HUES6 (cell line): Measurements from ENCODE around the gene DDX20.

Experiments
- H3K27ac ChIP-seq: 2 replicates; pipeline ENCODE4 v1.7.0; 2013; ENCODE audit warnings: low read depth, mild to moderate bottlenecking, low read length, inconsistent platforms
- H3K27me3 ChIP-seq: 2 replicates; pipeline ENCODE4 v1.6.1; 2013; ENCODE audit warnings: low read length; ENCODE audit not compliant: control insufficient read depth, insufficient read depth
- H3K36me3 ChIP-seq: 2 replicates; pipeline ENCODE4 v1.6.1; 2013; ENCODE audit warnings: low read length; ENCODE audit not compliant: control insufficient read depth, insufficient read depth
- H3K4me1 ChIP-seq: 2 replicates; pipeline ENCODE4 v1.6.1; 2013; ENCODE audit warnings: low read length; ENCODE audit not compliant: control insufficient read depth, insufficient read depth
- H3K4me3 ChIP-seq: 2 replicates; pipeline ENCODE4 v1.5.1; 2013; ENCODE audit warnings: low read depth, low read length
- H3K9ac ChIP-seq: one replicate; pipeline ENCODE4 v1.6.1; 2013; ENCODE audit warnings: mild to moderate bottlenecking, low read length
- H3K9me3 ChIP-seq: 2 replicates; pipeline ENCODE4 v1.6.1; 2013; ENCODE audit warnings: low read depth, low read length; ENCODE audit not compliant: control insufficient read depth, insufficient read depth

The DDX20 gene

GRCh38 chr1:111723091-111723806 is 32.5 kb upstream of the DDX20 start:
- Histone ChIP-seq H3K9ac (no peak overlapping the region), H3K36me3 (peaks cover 5% of the 10 kb centered on the region; the same call in 1 of the 2 replicates), H3K4me3 (no peak overlapping the region), H3K9me3 (no peaks in the 10 kb centered on the region), H3K27ac (no peak overlapping the region), H3K4me1 (peaks cover 36% of the 10 kb centered on the region), H3K27me3 (no peaks in the 10 kb centered on the region)

DNA sequence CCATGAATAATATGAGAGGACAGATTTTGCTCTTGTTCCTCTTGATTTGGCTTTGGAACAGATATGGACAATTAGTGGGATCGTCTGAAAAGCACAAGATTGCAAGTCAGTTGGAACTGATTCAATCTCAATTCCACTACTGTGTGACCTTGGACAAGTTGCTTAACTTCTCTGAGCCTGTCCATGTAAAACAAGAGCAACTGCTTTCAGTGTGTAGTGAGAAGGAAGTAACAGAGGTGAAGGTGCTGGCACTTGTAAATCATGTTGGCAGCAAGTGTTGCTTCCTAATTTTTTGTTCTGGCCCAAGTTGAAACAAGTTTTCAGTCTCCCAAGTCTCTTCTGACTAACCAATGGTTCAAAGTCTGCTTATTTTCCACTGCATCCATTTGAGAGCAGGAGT is 31.8 kb upstream of the DDX20 start:
- no peak overlapping the region for H3K27ac ChIP-seq
- H3K9me3 ChIP-seq: no peaks in the 10 kb centered on the region
- H3K9ac ChIP-seq: no peak overlapping the region
- peaks cover 36% of the 10 kb centered on the region for H3K4me1 ChIP-seq
- no peak overlapping the region for H3K4me3 ChIP-seq
- no peaks in the 10 kb centered on the region for H3K27me3 ChIP-seq
- peaks cover 5% of the 10 kb centered on the region; the same call in 1 of the 2 replicates for H3K36me3 ChIP-seq

GRCh38 chr1:111725192-111725591 is 30.5 kb upstream of the DDX20 start:
- no peak overlapping the region for H3K9ac ChIP-seq
- H3K4me1 ChIP-seq: peaks cover 35% of the 10 kb centered on the region
- no peak overlapping the region for H3K27ac ChIP-seq
- no peaks in the 10 kb centered on the region for H3K27me3 ChIP-seq
- no peaks in the 10 kb centered on the region for H3K9me3 ChIP-seq
- H3K36me3 ChIP-seq: peaks cover 5% of the 10 kb centered on the region; the same call in 1 of the 2 replicates
- no peak overlapping the region for H3K4me3 ChIP-seq

DNA sequence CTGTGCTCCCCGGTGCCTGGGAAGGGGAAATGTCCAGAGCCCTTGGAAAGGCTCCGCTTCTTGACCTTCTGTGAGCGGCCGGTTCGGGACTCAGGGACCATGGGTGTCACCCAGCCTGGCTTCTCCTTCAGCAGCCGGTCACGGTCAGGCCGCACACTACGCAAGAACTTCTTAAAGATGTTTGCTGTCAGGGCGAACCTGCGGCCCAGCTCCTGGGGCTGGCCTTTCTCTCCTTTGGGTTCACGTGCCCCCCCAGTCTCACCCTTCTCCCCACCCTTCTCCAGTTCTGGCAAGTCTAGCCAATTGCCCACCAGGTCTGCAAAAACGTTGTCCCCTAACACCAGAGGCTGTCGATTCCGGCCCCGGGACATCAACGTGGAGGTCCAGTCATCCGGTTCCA is 28.6 kb upstream of the DDX20 start:
- Histone ChIP-seq H3K4me1 (peaks cover 22% of the 10 kb centered on the region), H3K9ac (no peak overlapping the region), H3K4me3 (no peak overlapping the region), H3K27me3 (no peaks in the 10 kb centered on the region), H3K36me3 (peaks cover 5% of the 10 kb centered on the region; the same call in 1 of the 2 replicates), H3K9me3 (no peaks in the 10 kb centered on the region), H3K27ac (no peak overlapping the region)

DNA sequence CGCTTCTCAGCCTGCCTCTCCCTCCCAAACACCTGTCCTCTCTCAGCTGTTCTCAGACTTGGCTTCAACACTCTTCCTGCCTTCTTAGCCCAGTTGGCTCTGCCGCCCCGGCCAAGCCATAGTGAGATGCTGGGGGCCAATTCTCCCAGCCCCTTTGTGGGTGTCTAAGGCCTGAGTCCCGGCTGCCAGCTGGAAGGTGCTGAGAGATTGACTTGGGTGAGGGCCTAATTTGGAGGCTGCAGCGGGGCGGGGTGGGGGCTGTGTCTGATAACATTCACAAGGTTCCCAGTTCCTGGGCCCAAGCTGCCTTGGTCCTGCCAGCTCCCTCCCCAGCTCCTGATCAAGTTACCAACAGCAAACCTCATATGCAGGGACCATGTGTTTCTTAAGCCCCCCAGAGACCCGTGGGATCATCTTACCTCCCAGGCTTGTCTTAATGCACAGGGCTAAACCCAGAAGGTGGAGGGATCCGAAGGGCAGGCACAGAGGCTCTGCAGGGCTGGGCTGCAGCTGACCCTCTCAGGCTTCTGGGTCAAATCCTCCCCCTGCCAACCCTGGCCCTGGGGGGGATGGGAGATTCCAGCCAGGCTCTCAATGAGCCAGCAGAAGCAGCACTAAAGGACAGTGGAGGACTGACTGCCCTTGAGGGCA is 26.3 kb upstream of the DDX20 start:
- no peak overlapping the region for H3K9ac ChIP-seq
- peaks cover 5% of the 10 kb centered on the region; the same call in 1 of the 2 replicates for H3K36me3 ChIP-seq
- peaks cover 31% of the 10 kb centered on the region for H3K4me1 ChIP-seq
- no peak overlapping the region for H3K27ac ChIP-seq
- no peaks in the 10 kb centered on the region for H3K9me3 ChIP-seq
- H3K27me3 ChIP-seq: no peaks in the 10 kb centered on the region
- no peak overlapping the region for H3K4me3 ChIP-seq

DNA sequence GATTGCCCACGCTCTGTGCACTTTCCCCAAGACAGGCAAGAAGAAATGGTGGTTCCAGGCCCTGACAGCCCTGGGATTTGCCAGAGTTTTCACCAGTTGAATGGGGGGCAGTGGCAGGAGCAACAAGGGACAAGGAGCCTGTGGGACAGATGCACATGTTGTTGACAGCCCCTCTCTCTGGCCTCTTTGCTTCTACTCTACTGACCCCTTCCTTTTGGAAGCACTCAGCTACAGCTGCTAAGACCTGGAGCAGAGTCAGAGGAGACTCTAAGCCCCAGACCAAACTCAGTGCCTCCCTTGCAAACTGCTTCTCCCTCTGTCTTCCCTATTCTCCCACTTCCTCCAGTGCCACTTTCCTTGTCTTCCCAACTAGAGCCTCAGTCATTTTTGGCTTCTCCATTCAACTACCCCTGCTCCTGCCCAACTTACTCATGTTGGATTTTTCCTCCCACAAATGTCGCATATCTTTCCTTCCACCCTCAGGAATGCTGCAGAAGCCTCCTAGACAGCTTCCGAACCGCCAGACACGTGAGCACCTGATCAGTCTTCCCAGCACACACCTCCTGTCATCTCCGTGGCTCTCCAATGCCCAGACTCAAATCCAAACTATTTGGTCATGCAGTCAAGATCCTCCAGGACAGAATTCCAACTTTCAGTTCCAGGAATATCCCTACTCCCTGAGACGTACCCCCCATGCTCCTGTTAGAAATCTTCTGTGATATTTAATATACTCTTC is 25.6 kb upstream of the DDX20 start:
- Histone ChIP-seq H3K4me1 (peaks cover 27% of the 10 kb centered on the region), H3K9ac (no peak overlapping the region), H3K36me3 (peaks cover 6% of the 10 kb centered on the region; the same call in 1 of the 2 replicates), H3K4me3 (no peak overlapping the region), H3K9me3 (no peaks in the 10 kb centered on the region), H3K27me3 (no peaks in the 10 kb centered on the region), H3K27ac (no peak overlapping the region)

GRCh38 chr1:111730706-111731105 is 25.0 kb upstream of the DDX20 start:
- Histone ChIP-seq H3K4me1 (peaks cover 26% of the 10 kb centered on the region), H3K27me3 (no peaks in the 10 kb centered on the region)

GRCh38 chr1:111731956-111732355 is 23.7 kb upstream of the DDX20 start:
- H3K27ac ChIP-seq: no peak overlapping the region
- no peak overlapping the region for H3K9ac ChIP-seq
- peaks cover 8% of the 10 kb centered on the region; the same call in 1 of the 2 replicates for H3K36me3 ChIP-seq
- no peaks in the 10 kb centered on the region; the same call in 1 of the 2 replicates for H3K27me3 ChIP-seq
- H3K9me3 ChIP-seq: no peaks in the 10 kb centered on the region
- no peak overlapping the region for H3K4me3 ChIP-seq
- H3K4me1 ChIP-seq: peaks cover 38% of the 10 kb centered on the region

More at GRCh38 chr1:111730706-111731105, 25.0 kb upstream of the DDX20 start:
- Histone ChIP-seq H3K36me3 (peaks cover 8% of the 10 kb centered on the region; the same call in 1 of the 2 replicates), H3K9ac (no peak overlapping the region), H3K4me3 (no peak overlapping the region), H3K27ac (no peak overlapping the region), H3K9me3 (no peaks in the 10 kb centered on the region)

DNA sequence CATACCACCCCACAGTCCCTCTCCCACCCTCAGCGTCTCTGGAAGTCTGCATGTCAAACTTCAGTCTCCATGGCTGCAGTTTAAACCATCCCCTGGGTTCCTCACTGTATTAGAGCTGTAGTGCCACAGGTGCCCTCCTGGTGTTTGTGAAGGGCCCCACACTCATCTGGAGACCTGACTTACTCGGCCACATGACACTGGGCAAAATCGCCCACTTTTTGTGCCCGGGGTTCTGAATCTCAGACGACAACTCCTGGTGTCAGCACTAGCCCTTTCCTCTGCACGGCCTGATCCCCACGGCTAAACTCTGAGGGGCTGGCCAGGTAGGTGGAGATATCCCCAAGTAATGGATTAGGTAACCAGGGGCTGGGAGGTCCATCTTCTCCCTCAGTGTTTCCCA is 23.0 kb upstream of the DDX20 start:
- Histone ChIP-seq H3K27me3 (peaks cover 7% of the 10 kb centered on the region; the same call in 1 of the 2 replicates), H3K9me3 (no peaks in the 10 kb centered on the region), H3K9ac (no peak overlapping the region), H3K36me3 (peaks cover 2% of the 10 kb centered on the region; the same call in 1 of the 2 replicates), H3K4me1 (peaks cover 46% of the 10 kb centered on the region), H3K4me3 (no peak overlapping the region), H3K27ac (no peak overlapping the region)

- H3K9ac ChIP-seq: no peak overlapping the region
- H3K4me1 ChIP-seq: peaks cover 50% of the 10 kb centered on the region
- H3K9me3 ChIP-seq: no peaks in the 10 kb centered on the region
- H3K27me3 ChIP-seq: peaks cover 8% of the 10 kb centered on the region; the same call in 1 of the 2 replicates
- H3K4me3 ChIP-seq: no peak overlapping the region
- peaks cover 2% of the 10 kb centered on the region; the same call in 1 of the 2 replicates for H3K36me3 ChIP-seq
- no peak overlapping the region for H3K27ac ChIP-seq
Measured at GRCh38 chr1:111733183-111733991, 22.3 kb upstream of the DDX20 start.
